Parietal lobe (tissue), 1 donor: ENCODE measurements around the gene POU5F2. TPM values are rescaled to one million over a fixed set of nuclear protein-coding genes. Genes with fewer than 3 reads are reported as not detected.

Experiments
- total RNA-seq: library from RNA; depleted of rRNA; stranded (reverse); fragments of >200 nt; gene quantifications from one replicate; pipeline ENCODE4 v1.2.3, GENCODE V29; 2014

Gene POU5F2, protein sequence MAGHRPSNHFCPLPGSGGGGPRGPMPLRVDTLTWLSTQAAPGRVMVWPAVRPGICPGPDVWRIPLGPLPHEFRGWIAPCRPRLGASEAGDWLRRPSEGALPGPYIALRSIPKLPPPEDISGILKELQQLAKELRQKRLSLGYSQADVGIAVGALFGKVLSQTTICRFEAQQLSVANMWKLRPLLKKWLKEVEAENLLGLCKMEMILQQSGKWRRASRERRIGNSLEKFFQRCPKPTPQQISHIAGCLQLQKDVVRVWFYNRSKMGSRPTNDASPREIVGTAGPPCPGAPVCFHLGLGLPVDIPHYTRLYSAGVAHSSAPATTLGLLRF
- total RNA-seq = 17.2 TPM

DNA sequence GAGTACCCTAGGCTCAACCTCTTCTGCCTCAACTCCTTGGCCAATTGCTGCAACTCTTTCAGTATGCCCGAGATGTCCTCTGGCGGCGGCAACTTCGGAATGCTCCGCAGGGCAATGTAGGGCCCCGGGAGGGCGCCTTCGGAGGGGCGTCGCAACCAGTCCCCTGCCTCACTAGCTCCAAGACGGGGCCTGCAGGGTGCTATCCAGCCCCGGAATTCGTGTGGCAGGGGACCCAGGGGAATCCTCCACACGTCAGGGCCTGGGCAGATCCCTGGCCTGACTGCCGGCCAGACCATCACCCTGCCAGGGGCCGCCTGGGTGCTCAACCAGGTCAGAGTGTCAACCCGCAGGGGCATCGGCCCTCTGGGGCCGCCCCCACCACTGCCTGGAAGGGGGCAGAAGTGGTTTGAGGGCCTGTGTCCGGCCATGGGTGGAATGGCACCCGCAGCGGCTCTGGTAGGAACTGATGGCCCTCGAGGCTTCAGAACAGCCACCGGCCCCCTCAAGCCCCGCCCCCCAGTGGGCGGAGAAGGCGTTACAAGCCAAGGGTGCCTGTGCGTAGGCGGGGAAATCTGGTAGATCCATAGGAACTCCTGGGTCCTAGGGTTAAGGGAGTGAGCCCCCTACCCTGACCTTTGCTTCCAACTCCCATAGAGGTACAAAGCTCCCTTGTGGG, at the start of gene POU5F2:
TSS of gene POU5F2 (minus strand) at position 465 of the 676 bp plus-strand sequence. CDS start at position 428, 37 bp downstream.

Other genes with a start within 250 kb of the POU5F2 start
- 107 TPM for gene NR2F1-AS1, start 160.4 kb downstream of the POU5F2 start, total RNA-seq
- 82.6 TPM for gene NR2F1, start 158.4 kb downstream of the POU5F2 start, total RNA-seq